Measurements from ENCODE around the gene PHB1. TPM values are rescaled to one million over a fixed set of nuclear protein-coding genes. Genes with fewer than 3 reads are reported as not detected.
"Not testable (repeated sequence)": the region's sequence is repeated elsewhere in the genome, so short reads cannot be mapped to it uniquely, and the experiment has no call there.

Gene PHB1
- total RNA-seq, 1 experiment from 2014 or later: 413 TPM

DNA sequence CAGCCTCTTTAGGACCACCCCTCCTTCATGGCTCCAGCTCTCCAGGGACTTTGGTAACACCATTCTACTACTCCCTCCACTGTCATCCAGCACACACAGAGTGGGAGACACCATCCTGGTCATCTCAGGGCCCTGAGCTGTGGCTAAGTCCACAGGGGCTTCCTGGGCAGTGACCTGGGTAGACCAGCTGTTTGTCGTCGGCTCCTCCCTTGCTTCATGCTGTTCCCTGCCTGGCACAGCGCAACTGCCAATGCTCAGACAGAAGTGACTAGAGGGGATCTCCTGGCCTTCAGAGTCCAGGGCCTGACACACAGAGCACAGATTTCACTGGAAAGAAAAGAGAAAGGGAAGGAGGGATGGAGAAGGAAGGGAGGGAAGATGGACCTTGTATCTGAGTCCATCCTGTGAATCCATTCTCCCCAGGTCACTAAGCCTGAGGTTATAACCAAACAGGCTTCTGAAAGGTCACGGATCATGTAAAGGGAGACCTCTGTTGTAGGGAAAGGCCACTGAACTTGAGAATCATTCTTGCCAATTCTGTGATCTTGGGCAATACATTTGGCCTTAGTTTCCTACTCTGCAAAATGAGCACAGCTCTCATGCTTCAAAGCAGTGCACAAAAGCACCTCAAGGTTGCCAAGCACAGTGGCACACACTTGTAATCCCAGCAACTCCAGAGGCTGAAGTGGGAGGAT is 18.5 kb upstream of the PHB1 start:
- intact Hi-C loops (cut with micrococcal nuclease; ENCODE audit: unreplicated experiment): loop anchor here (10.0 kb wide), 1 partner anchor 262 kb away; no protein-coding TSS in a partner anchor
- no TSS peak for BruUV-seq (replicated peaks)
- TF ChIP-seq, protein P1, sequence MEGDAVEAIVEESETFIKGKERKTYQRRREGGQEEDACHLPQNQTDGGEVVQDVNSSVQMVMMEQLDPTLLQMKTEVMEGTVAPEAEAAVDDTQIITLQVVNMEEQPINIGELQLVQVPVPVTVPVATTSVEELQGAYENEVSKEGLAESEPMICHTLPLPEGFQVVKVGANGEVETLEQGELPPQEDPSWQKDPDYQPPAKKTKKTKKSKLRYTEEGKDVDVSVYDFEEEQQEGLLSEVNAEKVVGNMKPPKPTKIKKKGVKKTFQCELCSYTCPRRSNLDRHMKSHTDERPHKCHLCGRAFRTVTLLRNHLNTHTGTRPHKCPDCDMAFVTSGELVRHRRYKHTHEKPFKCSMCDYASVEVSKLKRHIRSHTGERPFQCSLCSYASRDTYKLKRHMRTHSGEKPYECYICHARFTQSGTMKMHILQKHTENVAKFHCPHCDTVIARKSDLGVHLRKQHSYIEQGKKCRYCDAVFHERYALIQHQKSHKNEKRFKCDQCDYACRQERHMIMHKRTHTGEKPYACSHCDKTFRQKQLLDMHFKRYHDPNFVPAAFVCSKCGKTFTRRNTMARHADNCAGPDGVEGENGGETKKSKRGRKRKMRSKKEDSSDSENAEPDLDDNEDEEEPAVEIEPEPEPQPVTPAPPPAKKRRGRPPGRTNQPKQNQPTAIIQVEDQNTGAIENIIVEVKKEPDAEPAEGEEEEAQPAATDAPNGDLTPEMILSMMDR (IDR thresholded peaks at IDR 0.05; ENCODE audit: unreplicated experiment): no peak
- no peak overlapping the region for H3K4me3 Mint-ChIP-seq (ENCODE audit: low read depth, unreplicated experiment)
- no peak overlapping the region for H3K27ac Mint-ChIP-seq (ENCODE audit: unreplicated experiment)
- no peaks in the 10 kb centered on the region for H3K9me3 Mint-ChIP-seq (ENCODE audit: low read depth, unreplicated experiment)
- no peaks in the 10 kb centered on the region for H3K36me3 Mint-ChIP-seq (ENCODE audit: insufficient read depth, unreplicated experiment)
- CTCF ChIA-PET: interaction anchor here (5.8 kb wide), 1 partner anchor 124 kb away, joined by 37 read pairs; no protein-coding TSS in a partner anchor
- no peak for DNase-seq
- no peaks in the 10 kb centered on the region for H3K4me1 Mint-ChIP-seq (ENCODE audit: low read depth, unreplicated experiment)
- peaks cover 49% of the 10 kb centered on the region for H3K27me3 Mint-ChIP-seq (ENCODE audit: unreplicated experiment)

DNA sequence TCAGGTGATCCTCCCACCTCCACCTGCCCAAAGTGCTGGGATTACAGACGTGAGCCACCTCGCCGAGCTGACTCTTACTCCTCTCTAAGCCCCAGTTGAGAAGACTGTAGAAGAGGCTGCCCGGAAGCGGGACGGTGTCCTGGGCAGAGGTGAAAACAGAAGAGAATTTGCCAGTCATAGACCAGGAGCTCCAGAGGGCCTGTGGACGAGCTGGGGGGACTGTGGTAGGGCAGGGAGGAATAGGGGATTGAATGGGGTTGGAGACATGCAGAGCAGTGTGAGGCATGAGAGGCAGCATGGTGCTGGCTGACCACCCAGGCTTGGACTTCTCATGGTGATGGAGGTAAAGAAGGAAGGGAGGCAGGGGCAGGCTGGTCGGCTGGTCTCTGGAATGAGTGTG is 17.1 kb upstream of the PHB1 start:
- no peak overlapping the region for H3K4me3 Mint-ChIP-seq (ENCODE audit: low read depth, unreplicated experiment)
- no peaks in the 10 kb centered on the region for H3K9me3 Mint-ChIP-seq (ENCODE audit: low read depth, unreplicated experiment)
- CTCF ChIA-PET: interaction anchor here (0.6 to 1.3 kb wide), 3 partner anchors 98 to 445 kb away, joined by 3 to 4 read pairs (median 4); no protein-coding TSS in a partner anchor
- intact Hi-C loops (cut with micrococcal nuclease; ENCODE audit: unreplicated experiment): loop anchor here (10.0 kb wide), 1 partner anchor 263 kb away; no protein-coding TSS in a partner anchor
- peaks cover 49% of the 10 kb centered on the region for H3K27me3 Mint-ChIP-seq (ENCODE audit: unreplicated experiment)
- TF ChIP-seq, protein P1 (IDR thresholded peaks at IDR 0.05; ENCODE audit: unreplicated experiment): no peak
- H3K36me3 Mint-ChIP-seq (ENCODE audit: insufficient read depth, unreplicated experiment): no peaks in the 10 kb centered on the region
- no peak for DNase-seq
- H3K4me1 Mint-ChIP-seq (ENCODE audit: low read depth, unreplicated experiment): no peaks in the 10 kb centered on the region
- BruUV-seq (replicated peaks): no TSS peak
- no peak overlapping the region for H3K27ac Mint-ChIP-seq (ENCODE audit: unreplicated experiment)

DNA sequence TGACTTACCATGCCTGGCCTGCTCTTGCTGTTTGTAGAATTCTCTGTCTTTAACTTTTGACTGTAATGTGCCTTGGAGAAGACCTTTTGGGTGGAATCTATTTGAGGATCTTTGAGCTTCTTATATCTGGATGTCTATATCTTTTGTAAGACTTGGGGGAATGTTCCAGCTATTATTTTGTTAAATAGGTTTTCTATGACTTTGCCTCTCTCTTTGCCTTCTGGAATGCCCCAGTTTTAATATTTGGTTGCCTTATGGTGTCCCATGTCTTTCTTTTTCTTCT is 10.3 kb upstream of the PHB1 start:
- peaks cover 45% of the 10 kb centered on the region for H3K27me3 Mint-ChIP-seq (ENCODE audit: unreplicated experiment)
- intact Hi-C loops (cut with micrococcal nuclease; ENCODE audit: unreplicated experiment): no loop called here
- no peaks in the 10 kb centered on the region for H3K4me1 Mint-ChIP-seq (ENCODE audit: low read depth, unreplicated experiment)
- TF ChIP-seq, protein P1 (IDR thresholded peaks at IDR 0.05; ENCODE audit: unreplicated experiment): no peak
- no peaks in the 10 kb centered on the region for H3K36me3 Mint-ChIP-seq (ENCODE audit: insufficient read depth, unreplicated experiment)
- no peak for DNase-seq
- CTCF ChIA-PET: interaction anchor here (2.3 kb wide), 1 partner anchor 11 kb away, joined by 7 read pairs; no protein-coding TSS in a partner anchor
- no TSS peak for BruUV-seq (replicated peaks)
- no peak overlapping the region for H3K27ac Mint-ChIP-seq (ENCODE audit: unreplicated experiment)
- no peak overlapping the region for H3K4me3 Mint-ChIP-seq (ENCODE audit: low read depth, unreplicated experiment)
- H3K9me3 Mint-ChIP-seq (ENCODE audit: low read depth, unreplicated experiment): peaks cover 9% of the 10 kb centered on the region

DNA sequence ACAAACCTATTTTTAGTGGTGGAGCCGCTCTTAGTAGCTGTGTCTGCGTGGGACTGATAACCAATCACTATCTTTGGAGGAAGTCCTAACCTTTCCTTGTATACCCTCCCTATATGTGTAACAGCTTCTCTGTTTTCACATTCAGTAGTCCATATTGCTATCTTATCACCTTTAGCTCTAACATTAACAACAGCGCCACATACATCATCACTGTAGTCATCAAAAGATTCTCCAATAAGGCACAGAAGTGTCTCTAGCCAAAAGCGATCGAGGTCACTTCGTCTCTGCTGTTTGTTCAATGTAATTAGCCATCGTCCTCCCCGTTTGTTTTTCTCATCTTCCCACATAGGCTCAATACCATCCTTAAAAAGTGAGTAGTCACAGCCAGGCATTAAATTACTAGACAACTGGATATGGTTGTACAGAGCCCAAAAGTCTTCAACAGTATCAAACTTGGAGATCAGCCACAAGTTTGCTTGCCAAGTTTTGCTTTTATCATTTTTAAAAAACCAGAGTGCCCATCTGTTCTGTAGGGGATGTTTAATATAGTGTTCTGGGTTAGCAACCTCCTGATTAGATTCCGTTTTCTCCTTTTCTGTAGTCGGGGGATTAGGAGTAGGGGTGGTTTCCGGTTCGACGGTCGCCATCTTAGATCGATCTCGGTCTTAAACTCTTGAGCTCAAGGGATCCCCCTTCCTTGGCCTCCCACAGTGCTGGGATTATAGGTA is 9.8 kb upstream of the PHB1 start:
- H3K27ac Mint-ChIP-seq (ENCODE audit: unreplicated experiment); H3K4me3 Mint-ChIP-seq (ENCODE audit: low read depth, unreplicated experiment): not testable (repeated sequence)

More for the DNA sequence above, 9.8 kb upstream of the PHB1 start:
- CTCF ChIA-PET: interaction anchor here (2.3 kb wide), 1 partner anchor 11 kb away, joined by 7 read pairs; no protein-coding TSS in a partner anchor
- DNase-seq; intact Hi-C loops (cut with micrococcal nuclease; ENCODE audit: unreplicated experiment); H3K4me1 Mint-ChIP-seq (ENCODE audit: low read depth, unreplicated experiment); H3K36me3 Mint-ChIP-seq (ENCODE audit: insufficient read depth, unreplicated experiment); BruUV-seq (replicated peaks); H3K9me3 Mint-ChIP-seq (ENCODE audit: low read depth, unreplicated experiment): not testable (repeated sequence)
- H3K27me3 Mint-ChIP-seq (ENCODE audit: unreplicated experiment): peaks cover 45% of the 10 kb centered on the region
